GM21390 (cell line): ENCODE results near the gene MRTFA.
"Not testable (repeated sequence)": the region's sequence is repeated elsewhere in the genome, so short reads cannot be mapped to it uniquely, and the experiment has no call there.

ENCODE experiments used
- ATAC-seq: cut with Tn5 transposase; IDR thresholded peaks from one replicate; pipeline ENCODE4 v1.9.1; 2021; ENCODE audit not compliant: unreplicated experiment

MRTFA gene

DNA sequence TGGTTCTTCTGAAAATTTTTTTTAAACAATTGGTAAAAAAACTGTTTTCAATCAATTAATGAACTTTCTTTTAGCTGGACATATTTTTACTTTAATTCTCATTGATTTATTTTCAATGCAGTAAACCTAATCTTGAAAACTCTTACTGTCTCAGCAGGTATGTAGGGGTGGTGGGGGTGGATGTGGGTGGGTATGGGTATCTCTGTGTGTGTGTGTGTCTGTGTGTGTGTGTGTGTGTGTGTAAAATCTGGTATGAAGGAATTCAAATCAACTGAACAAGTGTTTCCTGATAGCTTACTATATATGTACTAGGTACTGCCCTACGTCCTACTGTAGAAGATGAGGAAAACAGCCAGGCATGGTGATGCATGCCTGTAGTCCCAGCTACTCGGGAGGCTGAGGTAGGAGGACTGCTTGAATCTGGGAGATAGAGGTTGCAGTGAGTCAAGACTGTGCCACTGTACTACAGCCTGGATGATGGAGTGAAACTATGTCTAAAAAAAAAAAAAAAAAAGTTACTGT lies 75.5 kb downstream of the MRTFA start:
- no peak for ATAC-seq

DNA sequence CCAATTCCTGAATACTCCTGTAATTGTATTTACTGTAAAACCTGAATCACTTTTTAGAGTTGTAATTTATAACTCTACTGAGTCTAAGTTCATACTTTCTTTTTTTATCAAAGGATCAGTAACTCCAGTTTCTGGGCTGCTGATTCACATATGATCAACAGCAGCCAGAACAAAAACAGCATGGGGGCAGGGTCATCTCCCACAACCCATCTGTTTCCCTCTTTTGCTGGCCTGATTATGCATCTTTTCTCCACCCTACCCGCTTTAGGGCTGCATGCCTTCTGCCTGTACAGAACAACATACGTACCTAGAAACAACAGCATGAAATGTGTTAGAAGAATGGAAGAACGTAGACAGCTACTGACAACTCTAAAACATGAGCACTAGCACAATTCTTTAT lies 76.0 kb downstream of the MRTFA start:
- ATAC-seq, result no peak

GRCh38 chr22:40557972-40558371 lies 78.5 kb downstream of the MRTFA start:
- no peak for ATAC-seq

- no peak for ATAC-seq
Measured at GRCh38 chr22:40556641-40557040, 79.9 kb downstream of the MRTFA start.

DNA sequence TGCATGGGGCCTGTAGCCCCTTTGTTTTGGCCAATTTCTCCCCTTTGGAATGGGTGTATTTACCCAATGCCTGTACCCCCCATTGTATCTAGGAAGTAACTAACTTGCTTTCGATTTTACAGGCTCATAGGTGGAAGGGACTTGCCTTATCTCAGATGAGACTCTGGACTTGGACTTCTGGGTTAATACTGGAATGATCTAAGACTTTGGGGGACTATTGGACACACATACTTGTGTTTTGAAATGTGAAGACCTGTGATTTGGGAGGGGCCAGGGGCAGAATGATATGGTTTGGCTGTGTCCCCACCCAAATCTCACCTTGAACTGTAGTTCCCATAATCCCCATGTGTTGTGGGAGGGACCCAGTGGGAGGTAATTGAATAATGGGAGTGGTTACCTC lies 82.5 kb downstream of the MRTFA start:
- ATAC-seq, result not testable (repeated sequence)

- no peak for ATAC-seq
Measured at GRCh38 chr22:40553014-40553554, 83.4 kb downstream of the MRTFA start.

DNA sequence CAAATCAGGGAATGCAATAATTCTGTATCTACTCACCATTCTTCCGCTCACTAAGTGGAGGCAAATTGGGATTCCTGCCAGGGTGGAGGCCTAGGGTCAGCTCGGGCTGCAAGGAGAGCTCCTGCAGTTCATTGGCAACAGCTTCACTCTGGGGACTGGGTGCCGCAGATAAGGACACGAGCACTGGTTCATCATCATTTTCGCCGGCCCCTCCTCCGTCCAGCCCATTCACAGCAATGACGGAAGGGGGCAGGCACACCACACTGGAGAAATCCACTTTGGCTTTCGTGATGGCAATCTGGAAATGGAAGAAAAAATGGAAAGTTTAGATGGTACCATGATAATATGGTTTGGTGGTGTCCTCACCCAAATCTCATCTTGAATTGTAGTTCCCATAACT lies 84.4 kb downstream of the MRTFA start:
- no peak for ATAC-seq

DNA sequence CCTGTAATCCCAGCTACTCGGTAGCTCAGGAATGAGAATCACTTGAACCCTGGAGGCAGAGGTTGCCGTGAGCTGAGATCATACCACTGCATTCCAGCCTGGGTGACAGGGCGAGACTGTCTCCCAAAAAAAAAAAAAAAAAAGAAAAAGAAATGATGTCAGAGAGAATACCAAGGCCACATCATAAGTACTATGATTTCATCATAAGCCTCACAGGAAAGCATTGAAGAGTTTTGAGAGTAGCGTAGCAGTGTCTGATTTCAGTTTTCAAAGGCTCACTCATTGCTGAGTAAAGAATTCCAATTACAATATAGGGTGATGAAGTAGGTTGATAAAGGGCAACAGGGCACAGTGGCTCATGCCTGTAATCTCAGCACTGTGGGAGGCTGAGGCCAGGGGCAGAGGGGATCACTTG lies 88.8 kb downstream of the MRTFA start:
- no peak for ATAC-seq

- no peak for ATAC-seq
Measured at GRCh38 chr22:40544758-40545157, 91.8 kb downstream of the MRTFA start.

DNA sequence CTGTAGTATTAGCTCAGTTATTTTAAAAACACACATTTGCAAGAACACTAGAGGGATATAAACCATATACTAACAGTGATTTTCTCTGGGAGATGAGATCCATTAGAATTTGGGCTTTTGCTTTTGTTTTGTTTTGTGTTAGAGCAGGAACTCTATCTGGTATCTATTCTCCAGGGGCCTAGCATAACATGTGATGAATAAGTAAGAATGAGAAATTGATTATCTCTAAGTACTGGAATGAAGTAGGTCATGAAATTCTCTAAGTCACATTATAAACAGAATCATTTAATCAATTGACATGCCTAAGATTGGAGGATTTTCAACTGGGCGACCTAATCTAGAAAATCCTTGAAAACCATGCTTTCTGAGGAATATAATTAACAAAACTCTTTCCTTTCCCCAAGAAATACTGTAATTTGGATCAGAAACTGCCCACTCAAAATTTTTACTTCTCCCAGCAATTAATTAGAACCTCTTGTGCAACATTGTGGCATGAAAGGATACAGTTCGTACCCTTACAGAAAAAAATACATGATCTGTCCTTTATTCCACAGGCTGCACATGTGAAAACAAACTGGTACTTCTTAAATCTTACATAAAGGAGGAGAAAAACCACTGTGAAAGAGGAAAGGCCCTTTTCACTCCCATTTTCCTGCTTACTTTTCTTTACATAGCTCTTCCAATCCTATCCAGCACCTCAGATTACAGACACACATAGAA lies 93.5 kb downstream of the MRTFA start:
- ATAC-seq, result no peak

DNA sequence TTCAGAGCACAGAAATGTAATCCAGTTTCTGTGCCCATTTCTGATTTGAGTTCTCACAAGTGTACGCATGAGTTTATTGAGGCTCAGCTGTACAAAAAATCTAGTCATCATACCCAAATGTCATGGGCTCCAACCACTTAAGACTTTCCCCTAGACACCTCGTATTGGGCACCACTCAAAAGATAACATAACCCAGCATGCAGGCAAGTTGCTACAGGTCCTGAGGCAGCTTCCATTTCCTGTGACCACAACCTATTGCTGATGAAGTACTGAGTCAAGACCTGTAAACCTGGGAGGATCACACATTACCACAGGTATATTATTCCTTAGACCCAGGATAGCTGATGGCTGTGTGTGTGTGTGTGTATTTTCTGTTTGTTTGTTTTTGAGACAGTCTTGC lies 95.2 kb downstream of the MRTFA start:
- no peak for ATAC-seq

DNA sequence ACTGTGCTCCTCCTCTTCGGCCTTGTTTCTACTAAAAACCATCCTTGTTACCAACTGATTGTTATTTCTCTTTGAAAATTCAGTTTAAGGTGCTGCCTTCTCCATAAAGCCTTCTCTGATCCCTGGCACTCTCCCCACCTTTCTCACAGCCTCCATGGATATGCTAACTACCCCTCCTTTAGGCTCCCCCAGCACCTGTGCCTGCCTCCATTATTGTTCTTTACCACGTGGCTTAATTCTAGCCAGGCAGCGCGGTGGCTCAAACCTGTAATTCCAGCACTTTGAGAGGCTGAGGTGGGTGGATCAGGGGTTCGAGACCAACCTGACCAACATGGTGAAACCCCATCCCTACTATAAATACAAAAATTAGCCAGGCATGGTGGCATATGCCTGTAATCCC lies 96.3 kb downstream of the MRTFA start:
- ATAC-seq, result no peak

- ATAC-seq, result not testable (repeated sequence)
Measured at GRCh38 chr22:40536149-40536548, 100.4 kb downstream of the MRTFA start.

DNA sequence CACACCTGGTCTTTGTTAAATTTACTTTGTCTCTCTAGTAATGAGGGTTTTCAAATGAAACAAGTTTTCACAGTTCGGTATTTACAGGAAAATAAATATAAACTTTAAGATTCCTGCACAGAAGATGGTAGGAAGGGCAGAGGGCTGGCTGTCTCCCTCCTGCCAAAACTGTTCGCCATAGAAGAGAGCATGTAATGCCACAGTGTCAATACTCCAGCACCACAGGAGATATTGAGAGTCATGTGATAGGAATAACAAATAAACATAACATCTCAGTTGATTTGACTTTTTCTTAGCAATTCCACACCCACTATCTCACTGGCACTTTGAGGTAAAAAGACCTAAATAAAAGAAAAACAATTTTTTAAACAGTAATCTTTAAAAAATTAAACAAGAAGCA lies 100.9 kb downstream of the MRTFA start:
- no peak for ATAC-seq

GRCh38 chr22:40535189-40535512 lies 101.4 kb downstream of the MRTFA start:
- no peak for ATAC-seq

DNA sequence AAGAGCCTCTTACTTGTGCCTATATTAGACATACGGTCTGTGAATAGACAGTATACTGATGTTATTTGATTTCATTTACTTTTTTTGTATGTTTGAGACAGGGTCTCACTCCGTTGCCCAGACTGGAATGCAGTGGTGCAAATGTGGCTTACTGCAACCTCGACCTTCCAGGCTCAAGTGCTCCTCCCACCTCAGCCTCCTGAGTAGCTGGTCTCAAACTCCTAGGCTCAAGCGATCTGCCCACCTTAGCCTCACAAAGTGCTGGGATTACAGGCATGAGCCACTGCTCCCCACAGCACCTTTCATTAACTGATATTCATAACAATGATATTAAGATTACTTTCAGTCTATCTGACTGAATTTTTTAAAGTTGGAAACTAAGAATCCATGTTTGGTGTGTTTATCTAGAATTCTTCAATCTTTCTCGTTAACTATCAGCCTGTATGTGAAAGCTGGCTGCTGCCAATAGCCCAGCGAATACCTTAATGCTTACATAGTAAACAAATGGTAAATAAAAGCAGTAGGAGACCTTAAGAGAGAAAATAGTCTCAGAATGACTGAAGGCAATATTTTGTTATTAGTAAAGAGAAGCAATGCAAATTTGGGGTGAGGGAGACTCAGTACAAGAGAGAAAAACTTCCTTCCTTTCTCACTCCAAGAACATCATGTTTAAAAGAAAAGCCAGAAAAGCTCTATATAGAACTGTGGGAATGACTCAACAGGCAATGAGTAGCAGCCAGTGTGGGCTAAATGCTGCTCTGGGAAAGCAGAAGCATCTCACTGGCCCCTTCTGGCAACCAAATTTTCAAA lies 101.9 kb downstream of the MRTFA start:
- ATAC-seq, result no peak

DNA sequence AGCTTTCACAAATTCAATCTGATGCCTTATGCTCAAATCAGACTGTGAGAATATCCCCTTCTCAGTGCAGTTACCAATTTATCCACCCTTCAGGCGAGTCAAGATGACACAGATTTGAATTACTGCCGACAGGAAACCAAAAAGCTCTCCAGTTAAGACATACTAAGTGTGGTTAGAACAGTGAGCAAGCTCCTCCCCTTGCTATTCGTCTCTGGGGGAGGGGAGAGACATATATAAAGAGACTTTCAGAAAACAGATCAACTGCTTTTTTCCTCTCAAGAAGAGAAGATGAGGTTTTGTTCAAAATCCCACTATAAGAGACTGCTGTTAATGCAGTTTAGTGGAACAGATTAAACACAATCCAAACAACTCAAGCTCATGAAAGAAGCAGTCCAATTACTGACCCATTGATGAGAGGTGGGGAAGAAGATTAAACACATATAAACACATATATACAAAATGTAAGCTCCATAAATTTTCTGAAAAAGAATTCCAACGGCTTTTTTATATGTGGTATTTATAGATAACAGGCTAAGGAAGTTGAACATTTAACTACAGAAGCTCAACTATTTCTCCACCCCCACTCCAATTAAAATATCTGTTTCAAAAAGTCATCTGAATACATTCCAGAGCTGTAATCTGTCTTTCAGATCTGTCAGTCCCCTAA lies 102.7 kb downstream of the MRTFA start:
- ATAC-seq, result peak; percentile 54

DNA sequence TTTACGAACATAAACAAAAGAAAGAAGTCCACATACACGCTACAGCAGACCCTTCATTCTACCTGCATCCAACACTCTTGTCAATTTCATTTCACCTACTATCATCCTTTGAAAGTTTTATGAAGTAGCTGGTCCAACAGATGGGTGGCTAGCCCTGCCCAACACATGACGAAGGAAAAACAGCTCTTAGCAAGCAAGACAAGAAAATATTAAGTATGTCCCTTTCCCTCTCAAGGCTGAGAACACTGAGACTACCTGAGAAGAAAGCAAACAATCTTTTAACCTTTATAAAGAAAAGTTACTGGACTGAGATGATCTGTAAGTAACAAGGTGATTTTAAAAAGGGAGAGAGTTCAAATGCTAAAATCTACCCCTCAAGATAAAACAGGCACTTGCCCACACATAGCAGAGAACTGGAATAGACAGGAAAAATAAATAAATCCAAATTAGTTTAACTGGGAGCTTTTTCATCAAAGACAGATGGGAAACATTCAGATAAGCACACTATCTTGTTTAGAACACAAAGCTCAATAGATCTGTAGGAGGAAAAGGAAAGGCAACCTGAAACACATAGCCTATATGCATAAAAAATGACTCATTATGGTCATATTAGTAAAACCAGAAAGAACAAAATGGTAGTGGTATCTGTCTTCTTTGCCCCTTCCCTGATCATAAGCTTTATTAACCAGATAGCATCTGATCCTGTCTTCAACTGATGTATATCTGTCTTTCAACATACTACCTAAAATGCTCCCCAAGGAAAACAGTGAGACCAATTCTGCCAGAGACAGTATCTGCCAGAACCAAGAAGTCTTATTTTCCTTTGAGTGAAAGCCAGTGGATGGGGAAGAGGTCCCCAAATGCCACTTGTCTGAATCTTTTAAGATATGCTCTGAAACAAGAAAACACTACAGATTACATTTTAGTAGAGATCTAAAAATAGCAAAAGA lies 104.3 kb downstream of the MRTFA start:
- no peak for ATAC-seq

DNA sequence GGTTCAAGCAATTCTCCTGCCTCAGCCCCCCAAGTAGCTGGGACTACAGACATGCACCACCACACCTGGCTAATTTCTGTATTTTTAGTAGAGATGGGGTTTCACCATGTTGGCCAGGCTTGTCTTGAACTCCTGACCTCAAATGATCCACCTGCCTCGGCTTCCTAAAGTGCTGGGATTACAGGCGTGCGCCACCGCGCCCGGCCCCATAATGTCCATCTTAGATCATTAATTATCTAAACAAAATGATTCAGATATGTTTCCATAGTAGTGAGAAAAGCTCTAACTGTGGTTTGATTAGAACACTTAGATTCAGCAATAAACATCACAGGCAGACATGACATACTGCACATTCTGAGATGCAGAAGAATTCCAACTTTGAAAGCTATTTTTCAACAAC lies 106.1 kb downstream of the MRTFA start:
- ATAC-seq, result not testable (repeated sequence)

DNA sequence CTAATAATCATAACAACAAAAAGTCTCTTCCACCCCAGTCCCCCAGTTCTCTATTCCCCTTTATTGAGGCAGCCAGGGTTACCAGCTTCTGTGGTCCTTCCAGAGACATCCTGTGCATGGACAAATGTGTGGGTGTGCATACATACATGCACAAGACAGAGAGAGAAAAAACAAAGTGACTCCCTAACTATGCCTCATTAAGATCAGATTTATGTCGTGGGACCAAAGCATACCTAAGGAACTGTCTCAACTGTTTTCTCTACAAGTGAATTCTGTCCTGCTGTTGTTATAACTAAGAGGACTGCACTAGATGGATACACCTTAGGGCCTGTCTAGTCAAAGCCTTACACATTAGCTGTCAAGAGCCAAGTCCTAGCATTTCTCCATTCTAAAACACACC lies 106.7 kb downstream of the MRTFA start:
- no peak for ATAC-seq
